HepG2 (cell line): Measurements from ENCODE around the gene SLC17A9. TPM values are rescaled to one million over a fixed set of nuclear protein-coding genes. Genes with fewer than 3 reads are reported as not detected.
A peak's percentile ranks its signal among the peaks of the same experiment; 100 is the strongest.

Source experiments
- ATF1 ChIP-seq: IDR thresholded peaks from 2 replicates; pipeline ENCODE4 v1.6.1; 2016; ENCODE audit warnings: mild to moderate bottlenecking, control low read depth
- CENPT ChIP-seq: sonication (generic); formaldehyde crosslinking; IDR thresholded peaks from 2 replicates; pipeline ENCODE4 v1.8.0; 2022; ENCODE audit warnings: low read depth, mild to moderate bottlenecking, moderate library complexity, missing genetic modification reagents
- GABPA ChIP-seq, 2 experiments: IDR thresholded peaks; 2 replicates each; pipeline ENCODE4 v1.6.1; 2011 to 2016; ENCODE audit warnings: low read depth in 2 of 2, low read length in 1 of 2, missing biosample characterization in 1 of 2, missing genetic modification characterization in 1 of 2
- HMG20B ChIP-seq: conservative IDR thresholded peaks from 2 replicates; pipeline ENCODE4 v1.6.1; 2016; ENCODE audit warnings: missing genetic modification reagents, missing compliant biosample characterization
- HOXA3 ChIP-seq: sonication (generic); formaldehyde crosslinking; IDR thresholded peaks from 2 replicates; pipeline ENCODE4 v1.5.0; 2020; ENCODE audit warnings: missing genetic modification reagents
- MAFK ChIP-seq, 2 experiments: IDR thresholded peaks in 1 of 2; conservative IDR thresholded peaks in 1 of 2; 2 replicates each; pipeline ENCODE4 v1.6.1; 2011; ENCODE audit warnings: improper control_type of control experiment in 2 of 2, low read length in 2 of 2
- MATR3 ChIP-seq: sonication (generic); formaldehyde crosslinking; IDR thresholded peaks from 2 replicates; pipeline ENCODE4 v1.4.0; 2020; ENCODE audit warnings: missing genetic modification reagents
- NFIC ChIP-seq: IDR thresholded peaks from 2 replicates; pipeline ENCODE4 v1.6.1; 2012; ENCODE audit warnings: mild to moderate bottlenecking, low read length, inconsistent platforms
- RAD21 ChIP-seq: fragments of 450-650 bp; formaldehyde crosslinking; IDR thresholded peaks from 2 replicates; pipeline ENCODE4 v1.5.0; 2020; ENCODE audit warnings: mild to moderate bottlenecking
- ZNF17 ChIP-seq: sonication (generic); formaldehyde crosslinking; IDR thresholded peaks from 2 replicates; pipeline ENCODE4 v1.5.0; 2020; ENCODE audit warnings: mild to moderate bottlenecking, missing genetic modification reagents
- ZNF18 ChIP-seq: sonication (generic); formaldehyde crosslinking; IDR thresholded peaks from 2 replicates; pipeline ENCODE4 v1.8.0; 2022; ENCODE audit warnings: mild to moderate bottlenecking, missing genetic modification reagents; ENCODE audit not compliant: insufficient replicate concordance
- ZNF350 ChIP-seq: sonication (generic); formaldehyde crosslinking; IDR thresholded peaks from 2 replicates; pipeline ENCODE4 v1.4.0; 2020; ENCODE audit warnings: mild to moderate bottlenecking, low read depth, missing genetic modification reagents, borderline replicate concordance
- ZNF430 ChIP-seq: sonication (generic); formaldehyde crosslinking; IDR thresholded peaks from 2 replicates; pipeline ENCODE4 v1.9.0; 2021; ENCODE audit warnings: mild to moderate bottlenecking, missing genetic modification reagents
- ZSCAN20 ChIP-seq: sonication (generic); formaldehyde crosslinking; IDR thresholded peaks from 2 replicates; pipeline ENCODE4 v1.4.0; 2020; ENCODE audit warnings: missing genetic modification reagents, mild to moderate bottlenecking, borderline replicate concordance
- polyA plus RNA-seq, 8 experiments: library from polyadenylated mRNA; depleted of rRNA in 3 of 8; stranded (reverse) in 7 of 8; unstranded in 1 of 8; fragments of >200 nt; fragmentation: Illumina TruSeq in 4 of 8; extraction: Trizol in 4 of 8; gene quantifications; 2 replicates each; pipeline versions ENCODE4 v1.2.1 to v1.2.3, GENCODE V29; 2011 to 2016; ENCODE audit warnings: low read depth in 4 of 8, missing spikeins in 1 of 8, mixed read lengths in 1 of 8; ENCODE audit not compliant: insufficient read depth in 1 of 8
- total RNA-seq, 5 experiments: library from RNA; depleted of rRNA; stranded (reverse); fragments of >200 nt; fragmentation: Illumina TruSeq; extraction: Trizol; gene quantifications; 2 replicates each; pipeline ENCODE4 v1.2.3, GENCODE V29; 2016; ENCODE audit warnings: low read depth in 1 of 5
- TF ChIP-seq, protein P1 (sequence below): sonication (generic); formaldehyde crosslinking; IDR thresholded peaks from 2 replicates; pipeline ENCODE4 v1.4.0; 2020; ENCODE audit warnings: missing genetic modification reagents
- TF ChIP-seq, protein P2 (sequence below): sonication (generic); formaldehyde crosslinking; IDR thresholded peaks from 2 replicates; pipeline ENCODE4 v1.5.1; 2020; ENCODE audit warnings: missing genetic modification reagents, mild to moderate bottlenecking, borderline replicate concordance
- TF ChIP-seq, protein P3 (sequence below): IDR thresholded peaks from 2 replicates; pipeline ENCODE4 v1.6.1; 2016; ENCODE audit warnings: low read depth, missing genetic modification reagents, missing compliant biosample characterization

The SLC17A9 gene
- total and polyA plus RNA-seq, 2 of the 13 experiments (the other 11 are each of a cell fraction or from before 2014, with no cell fraction given): 110 to 191 TPM

GRCh38 chr20:62955519-62956386, 3.2 kb downstream of the SLC17A9 start (continued):
- TF ChIP-seq, protein P1, sequence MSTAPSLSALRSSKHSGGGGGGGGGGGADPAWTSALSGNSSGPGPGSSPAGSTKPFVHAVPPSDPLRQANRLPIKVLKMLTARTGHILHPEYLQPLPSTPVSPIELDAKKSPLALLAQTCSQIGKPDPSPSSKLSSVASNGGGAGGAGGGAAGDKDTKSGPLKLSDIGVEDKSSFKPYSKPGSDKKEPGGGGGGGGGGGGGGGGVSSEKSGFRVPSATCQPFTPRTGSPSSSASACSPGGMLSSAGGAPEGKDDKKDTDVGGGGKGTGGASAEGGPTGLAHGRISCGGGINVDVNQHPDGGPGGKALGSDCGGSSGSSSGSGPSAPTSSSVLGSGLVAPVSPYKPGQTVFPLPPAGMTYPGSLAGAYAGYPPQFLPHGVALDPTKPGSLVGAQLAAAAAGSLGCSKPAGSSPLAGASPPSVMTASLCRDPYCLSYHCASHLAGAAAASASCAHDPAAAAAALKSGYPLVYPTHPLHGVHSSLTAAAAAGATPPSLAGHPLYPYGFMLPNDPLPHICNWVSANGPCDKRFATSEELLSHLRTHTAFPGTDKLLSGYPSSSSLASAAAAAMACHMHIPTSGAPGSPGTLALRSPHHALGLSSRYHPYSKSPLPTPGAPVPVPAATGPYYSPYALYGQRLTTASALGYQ (CRISPR knock-in tag): peak; percentile 98
- TF ChIP-seq ATF1 (CRISPR knock-in tag): no peak
- TF ChIP-seq NFIC: peak; percentile 87; the same call in 1 of the 2 replicates
- no peak for TF ChIP-seq GABPA (IDR thresholded peaks at IDR 0.05; ENCODE audit: low read depth, low read length)
- peak; percentile 67; the same call in 1 of the 2 replicates for TF ChIP-seq GABPA (CRISPR knock-in tag; IDR thresholded peaks at IDR 0.05; ENCODE audit: low read depth)
- TF ChIP-seq HOXA3: peak; percentile 96
- no peak; the same call in 1 of the 2 replicates for TF ChIP-seq ZNF17 (CRISPR knock-in tag)
- TF ChIP-seq ZSCAN20 (CRISPR knock-in tag): 0 out of 2 replicates have a peak, but pooled peaks have one; percentile 74
- TF ChIP-seq, protein P2, sequence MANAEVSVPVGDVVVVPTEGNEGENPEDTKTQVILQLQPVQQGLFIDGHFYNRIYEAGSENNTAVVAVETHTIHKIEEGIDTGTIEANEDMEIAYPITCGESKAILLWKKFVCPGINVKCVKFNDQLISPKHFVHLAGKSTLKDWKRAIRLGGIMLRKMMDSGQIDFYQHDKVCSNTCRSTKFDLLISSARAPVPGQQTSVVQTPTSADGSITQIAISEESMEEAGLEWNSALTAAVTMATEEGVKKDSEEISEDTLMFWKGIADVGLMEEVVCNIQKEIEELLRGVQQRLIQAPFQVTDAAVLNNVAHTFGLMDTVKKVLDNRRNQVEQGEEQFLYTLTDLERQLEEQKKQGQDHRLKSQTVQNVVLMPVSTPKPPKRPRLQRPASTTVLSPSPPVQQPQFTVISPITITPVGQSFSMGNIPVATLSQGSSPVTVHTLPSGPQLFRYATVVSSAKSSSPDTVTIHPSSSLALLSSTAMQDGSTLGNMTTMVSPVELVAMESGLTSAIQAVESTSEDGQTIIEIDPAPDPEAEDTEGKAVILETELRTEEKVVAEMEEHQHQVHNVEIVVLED (CRISPR knock-in tag): peak; percentile 72; the same call in 1 of the 2 replicates
- TF ChIP-seq CENPT: 0 out of 2 replicates have a peak, but pooled peaks have one; percentile 59
- TF ChIP-seq MAFK (conservative IDR thresholded peaks at IDR 0.05 in 1 of 2, IDR thresholded peaks at IDR 0.05 in 1 of 2; ENCODE audit: low read length in 2 of 2): no peak
- TF ChIP-seq, protein P3, sequence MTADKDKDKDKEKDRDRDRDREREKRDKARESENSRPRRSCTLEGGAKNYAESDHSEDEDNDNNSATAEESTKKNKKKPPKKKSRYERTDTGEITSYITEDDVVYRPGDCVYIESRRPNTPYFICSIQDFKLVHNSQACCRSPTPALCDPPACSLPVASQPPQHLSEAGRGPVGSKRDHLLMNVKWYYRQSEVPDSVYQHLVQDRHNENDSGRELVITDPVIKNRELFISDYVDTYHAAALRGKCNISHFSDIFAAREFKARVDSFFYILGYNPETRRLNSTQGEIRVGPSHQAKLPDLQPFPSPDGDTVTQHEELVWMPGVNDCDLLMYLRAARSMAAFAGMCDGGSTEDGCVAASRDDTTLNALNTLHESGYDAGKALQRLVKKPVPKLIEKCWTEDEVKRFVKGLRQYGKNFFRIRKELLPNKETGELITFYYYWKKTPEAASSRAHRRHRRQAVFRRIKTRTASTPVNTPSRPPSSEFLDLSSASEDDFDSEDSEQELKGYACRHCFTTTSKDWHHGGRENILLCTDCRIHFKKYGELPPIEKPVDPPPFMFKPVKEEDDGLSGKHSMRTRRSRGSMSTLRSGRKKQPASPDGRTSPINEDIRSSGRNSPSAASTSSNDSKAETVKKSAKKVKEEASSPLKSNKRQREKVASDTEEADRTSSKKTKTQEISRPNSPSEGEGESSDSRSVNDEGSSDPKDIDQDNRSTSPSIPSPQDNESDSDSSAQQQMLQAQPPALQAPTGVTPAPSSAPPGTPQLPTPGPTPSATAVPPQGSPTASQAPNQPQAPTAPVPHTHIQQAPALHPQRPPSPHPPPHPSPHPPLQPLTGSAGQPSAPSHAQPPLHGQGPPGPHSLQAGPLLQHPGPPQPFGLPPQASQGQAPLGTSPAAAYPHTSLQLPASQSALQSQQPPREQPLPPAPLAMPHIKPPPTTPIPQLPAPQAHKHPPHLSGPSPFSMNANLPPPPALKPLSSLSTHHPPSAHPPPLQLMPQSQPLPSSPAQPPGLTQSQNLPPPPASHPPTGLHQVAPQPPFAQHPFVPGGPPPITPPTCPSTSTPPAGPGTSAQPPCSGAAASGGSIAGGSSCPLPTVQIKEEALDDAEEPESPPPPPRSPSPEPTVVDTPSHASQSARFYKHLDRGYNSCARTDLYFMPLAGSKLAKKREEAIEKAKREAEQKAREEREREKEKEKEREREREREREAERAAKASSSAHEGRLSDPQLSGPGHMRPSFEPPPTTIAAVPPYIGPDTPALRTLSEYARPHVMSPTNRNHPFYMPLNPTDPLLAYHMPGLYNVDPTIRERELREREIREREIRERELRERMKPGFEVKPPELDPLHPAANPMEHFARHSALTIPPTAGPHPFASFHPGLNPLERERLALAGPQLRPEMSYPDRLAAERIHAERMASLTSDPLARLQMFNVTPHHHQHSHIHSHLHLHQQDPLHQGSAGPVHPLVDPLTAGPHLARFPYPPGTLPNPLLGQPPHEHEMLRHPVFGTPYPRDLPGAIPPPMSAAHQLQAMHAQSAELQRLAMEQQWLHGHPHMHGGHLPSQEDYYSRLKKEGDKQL (CRISPR knock-in tag): peak; percentile 95
- peak; percentile 89 for TF ChIP-seq ZNF430
- TF ChIP-seq RAD21 (CRISPR knock-in tag): peak; percentile 62; the same call in 1 of the 2 replicates
- no peak for TF ChIP-seq MATR3 (CRISPR knock-in tag)
- TF ChIP-seq ZNF350 (CRISPR knock-in tag): peak; percentile 98
- peak; percentile 94 for TF ChIP-seq HMG20B
- peak; percentile 53 for TF ChIP-seq ZNF18 (CRISPR knock-in tag)
